HG03575 (cell line): Measurements from ENCODE around the gene MAP7D2.

Experiments used
- ATAC-seq: cut with Tn5 transposase; IDR thresholded peaks from one replicate; pipeline ENCODE4 v1.9.1; 2021; ENCODE audit not compliant: unreplicated experiment, insufficient number of reproducible peaks, low FRiP score; ENCODE audit errors: extremely low read depth

The MAP7D2 gene

DNA sequence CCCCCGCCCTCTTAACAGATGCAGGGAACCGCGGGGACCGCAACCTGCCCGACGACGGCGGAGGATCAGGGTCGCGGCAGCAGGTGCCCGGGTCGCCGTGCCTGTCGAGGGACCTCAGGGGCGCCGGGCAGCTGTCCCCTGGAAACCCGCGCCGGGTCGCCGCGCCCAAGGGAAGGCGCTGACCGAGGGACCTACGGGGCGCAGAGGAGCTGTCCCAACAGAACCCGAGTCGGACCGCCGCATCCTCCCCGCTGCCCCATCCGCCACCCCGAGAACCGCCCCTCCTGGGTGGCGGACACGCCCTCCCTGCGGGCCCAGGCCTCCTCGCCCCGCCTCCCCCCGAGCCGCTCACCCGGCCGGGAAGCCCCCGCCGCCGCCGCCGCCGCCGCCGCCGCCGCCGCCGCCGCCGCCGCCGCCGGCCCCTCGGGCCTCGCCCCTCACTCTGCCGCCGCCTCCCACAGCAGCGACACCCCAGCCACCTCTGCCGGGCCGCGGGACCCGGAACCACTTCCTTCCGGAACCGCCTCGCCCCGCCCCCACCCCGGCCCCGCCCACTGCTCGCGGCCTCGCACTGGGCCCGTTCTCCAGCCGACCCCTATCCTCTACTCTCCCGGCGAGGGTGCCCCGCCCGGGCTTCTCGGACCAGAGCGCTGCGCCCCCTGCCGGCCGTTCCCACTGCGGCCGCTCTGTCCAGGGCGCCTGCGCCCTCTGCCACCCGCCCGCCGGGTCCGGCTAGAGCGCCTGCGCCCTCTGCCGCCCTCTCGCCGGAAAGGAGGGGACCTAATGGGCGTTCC, 126.0 kb downstream of the MAP7D2 start, which contains the start of gene BCLAF3:
Gene BCLAF3, minus strand, starts transcription at position 506 of the 794 bp plus-strand sequence. CDS start 20,797 bp downstream, outside the sequence.
- ATAC-seq, result peak; percentile 61

- no peak for ATAC-seq
Observed at GRCh38 chrX:19990151-19990555, 126.6 kb downstream of the MAP7D2 start.

DNA sequence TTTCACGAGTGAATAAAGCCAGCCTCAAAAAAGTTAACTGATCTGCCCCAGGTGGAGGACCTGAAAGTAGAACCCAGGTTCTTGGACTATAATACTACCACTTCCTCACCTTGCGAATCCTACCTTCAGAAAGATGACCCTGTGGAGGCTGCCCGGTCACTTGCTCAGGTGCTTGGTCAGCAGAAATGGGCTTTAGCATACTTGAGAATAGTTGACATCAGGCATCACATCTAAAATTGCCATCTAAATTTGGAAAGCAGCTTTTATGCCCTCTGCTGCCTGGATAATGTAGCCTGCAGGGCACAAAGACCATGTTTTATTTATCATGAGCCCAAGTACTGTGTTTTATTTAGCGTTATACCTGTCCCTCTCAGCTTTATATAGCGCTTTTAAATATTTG, 128.9 kb downstream of the MAP7D2 start:
- ATAC-seq, result no peak

GRCh38 chrX:19986531-19986930, 130.2 kb downstream of the MAP7D2 start:
- ATAC-seq, result no peak

DNA sequence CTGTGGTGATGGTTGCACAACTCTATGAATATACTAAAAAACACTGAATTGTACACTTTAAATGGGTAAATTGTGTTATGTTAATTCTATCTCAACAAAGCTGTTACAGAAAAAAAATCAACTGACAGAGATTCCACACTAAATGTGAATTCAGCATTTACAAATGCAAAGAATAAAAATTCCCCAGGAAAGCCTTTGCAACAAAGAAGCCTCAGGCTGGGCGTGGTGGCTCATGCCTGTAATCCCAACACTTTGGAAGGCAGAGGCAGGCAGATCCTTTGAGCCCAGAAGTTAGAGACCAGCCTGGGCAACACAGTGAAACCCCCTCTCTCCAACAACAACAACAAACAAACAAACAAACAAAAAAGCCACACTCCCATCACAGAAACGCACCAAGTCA, 134.8 kb downstream of the MAP7D2 start:
- ATAC-seq, result no peak

- ATAC-seq, result no peak
Observed at GRCh38 chrX:19975845-19976244, 140.9 kb downstream of the MAP7D2 start.

DNA sequence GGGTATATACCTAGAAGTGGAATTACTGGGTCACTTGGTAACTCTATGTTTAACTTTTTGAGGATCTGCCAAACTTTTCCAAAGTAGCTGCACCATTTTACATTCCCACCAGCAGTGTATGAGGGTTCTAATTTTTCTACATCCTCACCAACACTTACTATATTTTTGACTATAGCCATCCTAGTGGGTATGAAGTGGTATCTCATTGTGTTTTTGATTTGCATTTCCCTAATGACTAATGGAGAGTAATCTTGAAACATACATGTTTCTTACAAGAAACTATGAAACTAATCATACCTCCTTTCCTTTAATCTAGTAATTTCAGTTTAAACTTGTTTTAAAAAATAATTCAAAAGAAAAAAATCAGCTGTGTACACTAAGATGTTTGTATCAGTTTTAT, 143.7 kb downstream of the MAP7D2 start:
- ATAC-seq, result no peak

- no peak for ATAC-seq
Observed at GRCh38 chrX:19968276-19968675, 148.4 kb downstream of the MAP7D2 start.

- ATAC-seq, result no peak
Observed at GRCh38 chrX:19966056-19966455, 150.7 kb downstream of the MAP7D2 start.

DNA sequence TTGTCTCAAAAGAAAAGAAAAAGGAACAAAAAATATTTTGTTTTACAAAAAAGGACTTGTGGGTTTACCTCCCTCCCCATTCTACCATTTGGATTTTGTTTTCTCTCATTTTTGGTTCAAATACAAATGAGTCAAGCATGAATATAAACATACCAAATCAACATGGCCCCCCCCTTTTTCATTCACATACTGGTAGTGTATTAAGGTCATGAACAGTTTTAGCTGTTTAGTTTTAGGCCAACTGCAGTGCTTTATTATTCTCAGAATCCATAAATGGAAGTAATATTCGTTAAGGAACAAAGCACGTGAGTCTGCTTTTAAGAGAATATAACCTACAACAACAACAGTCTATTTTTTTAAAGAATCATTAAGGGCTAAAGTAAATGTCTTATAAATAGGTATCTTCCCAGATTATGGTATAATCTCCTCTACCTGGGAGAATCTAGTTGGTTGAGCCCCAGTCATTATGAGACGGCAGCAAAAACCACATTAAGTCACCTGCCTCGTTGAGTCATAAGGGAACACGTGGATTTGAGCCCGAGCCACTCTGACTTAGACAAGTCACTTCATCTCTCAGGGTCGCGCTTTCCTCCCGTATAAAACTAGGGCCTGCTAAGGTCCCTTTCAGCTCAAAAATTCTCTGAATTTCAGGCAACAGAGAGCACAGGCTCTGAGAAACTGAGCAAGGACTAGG, 152.5 kb downstream of the MAP7D2 start:
- no peak for ATAC-seq

GRCh38 chrX:19960913-19961312, 155.8 kb downstream of the MAP7D2 start:
- no peak for ATAC-seq

DNA sequence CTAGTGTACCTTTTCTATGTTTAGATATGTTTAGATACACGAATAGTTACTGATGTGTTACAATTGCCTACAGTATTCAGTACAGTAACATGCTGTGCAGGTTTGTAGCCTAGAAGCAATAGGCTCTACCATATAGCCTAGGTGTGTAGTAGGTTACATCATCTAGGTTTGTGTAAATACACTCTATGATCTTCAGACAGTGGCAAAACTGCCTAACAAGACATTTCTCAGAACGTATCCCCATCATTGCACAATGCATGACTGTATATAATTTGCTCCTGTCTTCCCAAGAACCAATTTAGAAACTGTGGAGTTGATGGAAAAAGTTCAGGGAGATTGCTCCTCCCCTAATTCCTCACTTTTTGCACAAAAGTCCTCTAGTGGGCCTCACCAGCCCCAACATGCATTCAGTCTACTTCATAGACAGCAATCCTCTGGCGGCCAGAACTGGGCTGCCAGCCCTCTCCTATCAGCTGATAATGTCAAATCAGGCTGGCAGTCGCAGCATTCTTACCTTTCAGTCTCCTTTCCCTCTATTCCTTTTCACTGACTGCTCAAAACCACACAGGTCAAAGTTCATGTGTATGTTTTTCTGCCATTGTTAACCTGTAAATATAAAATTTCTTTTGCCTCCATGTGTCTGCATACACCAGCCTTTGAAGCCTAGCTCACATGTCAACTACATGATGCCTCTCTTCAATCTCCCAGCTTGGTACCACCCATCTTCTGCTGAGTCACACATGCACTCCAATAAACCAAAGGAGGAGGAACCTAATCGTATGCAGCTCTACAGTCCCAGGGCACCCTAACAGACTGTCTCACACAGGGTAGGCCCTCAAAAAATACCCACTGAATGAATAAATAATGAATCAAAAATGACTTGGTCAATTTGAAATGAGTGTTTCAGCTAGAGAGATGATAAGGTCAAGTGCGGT, 157.9 kb downstream of the MAP7D2 start:
- ATAC-seq, result no peak

- ATAC-seq, result no peak
Observed at GRCh38 chrX:19956923-19957322, 159.8 kb downstream of the MAP7D2 start.
